ENCODE measurements around the gene PLAC9.

GRCh38 chr10:80149123-80149522 is 16.6 kb downstream of the PLAC9 start:
- no peak for TF ChIP-seq CTCF (IDR thresholded peaks at IDR 0.05; ENCODE audit: insufficient read depth, low read length)
- TF ChIP-seq POLR2AphosphoS5 (IDR thresholded peaks at IDR 0.05; ENCODE audit: low read depth) = no peak
- TF ChIP-seq REST (IDR thresholded peaks at IDR 0.05; ENCODE audit: insufficient replicate concordance, low read depth) = no peak
- TF ChIP-seq GABPA (IDR thresholded peaks at IDR 0.05; ENCODE audit: low read depth) = no peak
- no peak for TF ChIP-seq SPI1 (IDR thresholded peaks at IDR 0.05; ENCODE audit: borderline replicate concordance, low read depth)
